ENCODE measurements around the gene DOCK8.

GRCh38 chr9:304106-304505, 89.4 kb downstream of the DOCK8 start:
- TF ChIP-seq SMARCA5 (IDR thresholded peaks at IDR 0.05) (no peak), TCF12 (IDR thresholded peaks at IDR 0.05; ENCODE audit: low read depth, low read length) (no peak), CTCF (IDR thresholded peaks at IDR 0.05 in 2 of 3, conservative IDR thresholded peaks at IDR 0.05 in 1 of 3; ENCODE audit: control insufficient read depth in 2 of 3, extremely low read depth in 1 of 3, insufficient read depth in 1 of 3, low read depth in 3 of 3, low read length in 3 of 3) (no peak), EZH2 (IDR thresholded peaks at IDR 0.05; ENCODE audit: borderline replicate concordance, control insufficient read depth, low read depth, low read length) (no peak), DPF2 (IDR thresholded peaks at IDR 0.05) (no peak), BHLHE40 (IDR thresholded peaks at IDR 0.05; ENCODE audit: borderline replicate concordance in 1 of 2, low read depth in 2 of 2, low read length in 1 of 2) (no peak), MEF2A (IDR thresholded peaks at IDR 0.05; ENCODE audit: insufficient read depth, low read depth, low read length) (no peak), FOXM1 (IDR thresholded peaks at IDR 0.05; ENCODE audit: low read depth, low read length) (no peak), CUX1 (IDR thresholded peaks at IDR 0.05; ENCODE audit: insufficient replicate concordance, low read depth, low read length) (no peak)

Data from GM12878 (cell line).